ENCODE data around the gene AHSG. TPM values are rescaled to one million over a fixed set of nuclear protein-coding genes. Genes with fewer than 3 reads are reported as not detected.

The AHSG gene
- total RNA-seq, 1 experiment from 2014 or later: 222 TPM

- no peak for DNase-seq
- Mint-ChIP-seq H3K27me3 (ENCODE audit: insufficient read depth, unreplicated experiment) (no peaks in the 10 kb centered on the region), H3K36me3 (ENCODE audit: insufficient read depth, unreplicated experiment) (no peaks in the 10 kb centered on the region), H3K4me3 (ENCODE audit: unreplicated experiment) (no peak overlapping the region), H3K9me3 (ENCODE audit: unreplicated experiment) (no peaks in the 10 kb centered on the region), H3K4me1 (ENCODE audit: low read depth, unreplicated experiment) (peaks cover 6% of the 10 kb centered on the region), H3K27ac (ENCODE audit: unreplicated experiment) (no peak overlapping the region)
- H3K4me3 ChIP-seq (ENCODE audit: low read depth, low read length): no peak overlapping the region
- H3K9me3 ChIP-seq: no peaks in the 10 kb centered on the region
- no peak for TF ChIP-seq CTCF (IDR thresholded peaks at IDR 0.05; ENCODE audit: insufficient read depth in 1 of 2, low read depth in 1 of 2, low read length in 1 of 2, severe bottlenecking in 1 of 2, unreplicated experiment in 1 of 2)
- H3K27me3 ChIP-seq (replicated peaks; ENCODE audit: control insufficient read depth, insufficient read depth, low read length): no peaks in the 10 kb centered on the region
- H3K36me3 ChIP-seq (ENCODE audit: control insufficient read depth, insufficient read depth, low read length): 0 out of 2 replicates have a peak, but pooled peaks cover 2% of the 10 kb centered on the region
- H3K4me1 ChIP-seq: no peaks in the 10 kb centered on the region
- intact Hi-C loops (cut with micrococcal nuclease; ENCODE audit: unreplicated experiment): no loop called here
- BruUV-seq (replicated peaks): no TSS peak
- POLR2A ChIA-PET: no interaction called here
- CTCF ChIA-PET: no interaction called here
These were observed 11.7 kb downstream of the AHSG start for GRCh38 chr3:186624598-186624997.

GRCh38 chr3:186625600-186626042 lies 12.8 kb downstream of the AHSG start:
- no peaks in the 10 kb centered on the region for H3K27me3 Mint-ChIP-seq (ENCODE audit: insufficient read depth, unreplicated experiment)
- H3K4me1 ChIP-seq: no peaks in the 10 kb centered on the region
- BruUV-seq (replicated peaks): no TSS peak
- H3K36me3 Mint-ChIP-seq (ENCODE audit: insufficient read depth, unreplicated experiment): no peaks in the 10 kb centered on the region
- H3K9me3 Mint-ChIP-seq (ENCODE audit: unreplicated experiment): no peaks in the 10 kb centered on the region
- no peak for TF ChIP-seq CTCF (IDR thresholded peaks at IDR 0.05; ENCODE audit: insufficient read depth in 1 of 2, low read depth in 1 of 2, low read length in 1 of 2, severe bottlenecking in 1 of 2, unreplicated experiment in 1 of 2)
- no peak for DNase-seq
- H3K4me1 Mint-ChIP-seq (ENCODE audit: low read depth, unreplicated experiment): peaks cover 12% of the 10 kb centered on the region
- H3K27me3 ChIP-seq (replicated peaks; ENCODE audit: control insufficient read depth, insufficient read depth, low read length): no peaks in the 10 kb centered on the region
- H3K36me3 ChIP-seq (ENCODE audit: control insufficient read depth, insufficient read depth, low read length): 0 out of 2 replicates have a peak, but pooled peaks cover 2% of the 10 kb centered on the region
- no peak overlapping the region for H3K4me3 Mint-ChIP-seq (ENCODE audit: unreplicated experiment)
- no peak overlapping the region for H3K27ac Mint-ChIP-seq (ENCODE audit: unreplicated experiment)
- CTCF ChIA-PET: interaction anchor here (0.5 kb wide), 1 partner anchor 100 kb away, joined by 3 read pairs; no protein-coding TSS in a partner anchor
- intact Hi-C loops (cut with micrococcal nuclease; ENCODE audit: unreplicated experiment): no loop called here
- no peaks in the 10 kb centered on the region for H3K9me3 ChIP-seq
- POLR2A ChIA-PET: interaction anchor here (1.2 kb wide), 1 partner anchor 118 kb away, joined by 4 read pairs; no protein-coding TSS in a partner anchor
- H3K4me3 ChIP-seq (ENCODE audit: low read depth, low read length): no peak overlapping the region

- CTCF ChIA-PET: interaction anchor here (0.5 kb wide), 1 partner anchor 99 kb away, joined by 3 read pairs; no protein-coding TSS in a partner anchor
- Mint-ChIP-seq H3K4me1 (ENCODE audit: low read depth, unreplicated experiment) (peaks cover 18% of the 10 kb centered on the region), H3K4me3 (ENCODE audit: unreplicated experiment) (no peak overlapping the region), H3K9me3 (ENCODE audit: unreplicated experiment) (no peaks in the 10 kb centered on the region), H3K27ac (ENCODE audit: unreplicated experiment) (no peak overlapping the region), H3K27me3 (ENCODE audit: insufficient read depth, unreplicated experiment) (no peaks in the 10 kb centered on the region), H3K36me3 (ENCODE audit: insufficient read depth, unreplicated experiment) (no peaks in the 10 kb centered on the region)
- DNase-seq: no peak
- Histone ChIP-seq H3K27me3 (replicated peaks; ENCODE audit: control insufficient read depth, insufficient read depth, low read length) (no peaks in the 10 kb centered on the region; the same call in 1 of the 2 replicates), H3K36me3 (ENCODE audit: control insufficient read depth, insufficient read depth, low read length) (no peaks in the 10 kb centered on the region), H3K9me3 (no peaks in the 10 kb centered on the region), H3K4me3 (ENCODE audit: low read depth, low read length) (no peak overlapping the region), H3K4me1 (no peaks in the 10 kb centered on the region)
- no peak for TF ChIP-seq CTCF (IDR thresholded peaks at IDR 0.05; ENCODE audit: insufficient read depth in 1 of 2, low read depth in 1 of 2, low read length in 1 of 2, severe bottlenecking in 1 of 2, unreplicated experiment in 1 of 2)
- intact Hi-C loops (cut with micrococcal nuclease; ENCODE audit: unreplicated experiment): no loop called here
- BruUV-seq (replicated peaks): no TSS peak
- POLR2A ChIA-PET: interaction anchor here (1.2 kb wide), 1 partner anchor 117 kb away, joined by 4 read pairs; no protein-coding TSS in a partner anchor
These were observed 13.5 kb downstream of the AHSG start for GRCh38 chr3:186626254-186626847.
